ENCODE measurements around the gene OPCML. TPM values are rescaled to one million over a fixed set of nuclear protein-coding genes. Genes with fewer than 3 reads are reported as not detected.

Gene OPCML
- total and polyA plus RNA-seq, 2 of the 13 experiments (the other 11 are each of a cell fraction or from before 2014, with no cell fraction given): not detected

DNA sequence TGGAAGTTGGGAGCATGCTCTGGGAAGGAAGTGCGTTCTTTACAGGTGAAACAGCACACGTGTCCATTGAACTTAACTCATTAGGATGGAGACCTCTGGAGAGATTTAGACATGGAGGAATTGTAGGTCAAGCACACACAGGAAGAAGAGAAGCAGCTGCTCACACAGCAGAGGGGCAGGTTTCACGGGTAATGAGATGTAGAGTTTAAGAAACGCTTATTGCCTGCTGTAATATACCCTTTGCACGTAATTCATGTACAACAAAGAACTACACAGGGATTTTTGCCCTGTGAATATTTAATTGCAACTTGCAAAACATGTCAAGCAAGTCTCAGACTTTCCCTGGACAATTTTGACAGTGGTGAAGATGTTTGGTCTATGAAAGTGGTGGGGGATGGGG lies 508.0 kb downstream of the OPCML start (continued):
- TF ChIP-seq, protein P1, sequence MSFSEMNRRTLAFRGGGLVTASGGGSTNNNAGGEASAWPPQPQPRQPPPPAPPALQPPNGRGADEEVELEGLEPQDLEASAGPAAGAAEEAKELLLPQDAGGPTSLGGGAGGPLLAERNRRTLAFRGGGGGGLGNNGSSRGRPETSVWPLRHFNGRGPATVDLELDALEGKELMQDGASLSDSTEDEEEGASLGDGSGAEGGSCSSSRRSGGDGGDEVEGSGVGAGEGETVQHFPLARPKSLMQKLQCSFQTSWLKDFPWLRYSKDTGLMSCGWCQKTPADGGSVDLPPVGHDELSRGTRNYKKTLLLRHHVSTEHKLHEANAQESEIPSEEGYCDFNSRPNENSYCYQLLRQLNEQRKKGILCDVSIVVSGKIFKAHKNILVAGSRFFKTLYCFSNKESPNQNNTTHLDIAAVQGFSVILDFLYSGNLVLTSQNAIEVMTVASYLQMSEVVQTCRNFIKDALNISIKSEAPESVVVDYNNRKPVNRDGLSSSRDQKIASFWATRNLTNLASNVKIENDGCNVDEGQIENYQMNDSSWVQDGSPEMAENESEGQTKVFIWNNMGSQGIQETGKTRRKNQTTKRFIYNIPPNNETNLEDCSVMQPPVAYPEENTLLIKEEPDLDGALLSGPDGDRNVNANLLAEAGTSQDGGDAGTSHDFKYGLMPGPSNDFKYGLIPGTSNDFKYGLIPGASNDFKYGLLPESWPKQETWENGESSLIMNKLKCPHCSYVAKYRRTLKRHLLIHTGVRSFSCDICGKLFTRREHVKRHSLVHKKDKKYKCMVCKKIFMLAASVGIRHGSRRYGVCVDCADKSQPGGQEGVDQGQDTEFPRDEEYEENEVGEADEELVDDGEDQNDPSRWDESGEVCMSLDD (CRISPR knock-in tag; IDR thresholded peaks at IDR 0.05; ENCODE audit: borderline replicate concordance): no peak
- TF ChIP-seq ZNF839 (CRISPR knock-in tag; IDR thresholded peaks at IDR 0.05; ENCODE audit: borderline replicate concordance) (no peak), GATA4 (IDR thresholded peaks at IDR 0.05; ENCODE audit: borderline replicate concordance, low read depth) (no peak), ZNF30 (CRISPR knock-in tag; IDR thresholded peaks at IDR 0.05) (no peak)

DNA sequence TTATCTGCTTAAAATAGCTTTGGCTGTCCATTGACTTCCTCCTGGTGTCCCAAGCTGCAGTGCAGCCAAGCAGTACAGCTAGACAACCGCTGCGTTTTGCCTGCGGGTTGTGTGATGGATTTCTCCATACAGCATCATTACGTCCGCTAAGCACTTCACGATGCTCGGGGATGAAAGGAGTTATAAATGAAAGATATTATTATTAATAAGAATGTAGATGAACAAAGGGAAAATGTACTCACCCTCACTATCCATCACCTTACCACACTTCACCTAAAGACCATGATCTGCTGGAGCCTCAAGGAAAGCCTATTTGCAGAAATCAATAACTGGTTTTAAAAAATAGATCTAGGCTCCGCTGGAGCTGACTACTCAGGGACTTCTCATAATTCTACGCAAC lies 509.1 kb downstream of the OPCML start:
- Histone ChIP-seq H3K36me3 (replicated peaks in 1 of 2; ENCODE audit: control insufficient read depth in 1 of 2, insufficient read depth in 2 of 2, low read length in 2 of 2) (no peaks in the 10 kb centered on the region), H3K4me1 (ENCODE audit: insufficient read depth, low read length) (no peaks in the 10 kb centered on the region), H4K20me1 (ENCODE audit: insufficient read depth, low read length) (no peaks in the 10 kb centered on the region), H2AFZ (ENCODE audit: low read length) (no peak overlapping the region), H3K9ac (ENCODE audit: insufficient read depth, low read depth, low read length) (no peak overlapping the region), H3K79me2 (ENCODE audit: insufficient read depth, low read length) (no peaks in the 10 kb centered on the region), H3K9me3 (ENCODE audit: low read length) (no peaks in the 10 kb centered on the region), H3K27ac (ENCODE audit: extremely low read length, insufficient read depth, low read length) (no peak overlapping the region), H3K27me3 (ENCODE audit: control insufficient read depth in 1 of 2, insufficient read depth in 2 of 2, low read length in 2 of 2) (peaks cover 0 to 17% of the 10 kb centered on the region in 2 experiments; a peak in 1 of 5 replicates), H3K4me2 (ENCODE audit: low read depth, low read length) (no peak overlapping the region), H3K4me3 (replicated peaks in 1 of 3; ENCODE audit: insufficient read depth in 1 of 3, low read depth in 2 of 3, low read length in 3 of 3) (no peak overlapping the region)
- no peak for ATAC-seq
- 32% methylated on average over 9 of the region's 9 CpGs for whole genome bisulfite sequencing (ENCODE audit: low lambda C conversion rate)
- BruUV-seq (replicated peaks): no TSS peak
- in situ Hi-C loops (cut with HindIII; ENCODE audit: extremely low pct_ligation_motif_present, low pct_unique_long_range_greater_than_20kb) (no loop called here), intact Hi-C loops (cut with micrococcal nuclease; ENCODE audit: unreplicated experiment) (no loop called here)
- TF ChIP-seq NBN (conservative IDR thresholded peaks at IDR 0.05): no peak
- TF ChIP-seq WIZ (CRISPR knock-in tag; IDR thresholded peaks at IDR 0.05): no peak
- no peak for TF ChIP-seq PCBP1 (IDR thresholded peaks at IDR 0.05; ENCODE audit: borderline replicate concordance, low read depth, low read length)
- no peak for TF ChIP-seq ZNF703 (CRISPR knock-in tag; IDR thresholded peaks at IDR 0.05; ENCODE audit: borderline replicate concordance)
- no peak for TF ChIP-seq ZMAT3 (CRISPR knock-in tag; conservative IDR thresholded peaks at IDR 0.05)
- no peak for TF ChIP-seq ZSCAN29 (CRISPR knock-in tag; conservative IDR thresholded peaks at IDR 0.05)
- TF ChIP-seq, protein P2, sequence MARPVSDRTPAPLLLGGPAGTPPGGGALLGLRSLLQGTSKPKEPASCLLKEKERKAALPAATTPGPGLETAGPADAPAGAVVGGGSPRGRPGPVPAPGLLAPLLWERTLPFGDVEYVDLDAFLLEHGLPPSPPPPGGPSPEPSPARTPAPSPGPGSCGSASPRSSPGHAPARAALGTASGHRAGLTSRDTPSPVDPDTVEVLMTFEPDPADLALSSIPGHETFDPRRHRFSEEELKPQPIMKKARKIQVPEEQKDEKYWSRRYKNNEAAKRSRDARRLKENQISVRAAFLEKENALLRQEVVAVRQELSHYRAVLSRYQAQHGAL (CRISPR knock-in tag; IDR thresholded peaks at IDR 0.05; ENCODE audit: not compliant biosample characterization): no peak
- no peak for TF ChIP-seq ZNF335 (CRISPR knock-in tag; IDR thresholded peaks at IDR 0.05)
- TF ChIP-seq, protein P3, sequence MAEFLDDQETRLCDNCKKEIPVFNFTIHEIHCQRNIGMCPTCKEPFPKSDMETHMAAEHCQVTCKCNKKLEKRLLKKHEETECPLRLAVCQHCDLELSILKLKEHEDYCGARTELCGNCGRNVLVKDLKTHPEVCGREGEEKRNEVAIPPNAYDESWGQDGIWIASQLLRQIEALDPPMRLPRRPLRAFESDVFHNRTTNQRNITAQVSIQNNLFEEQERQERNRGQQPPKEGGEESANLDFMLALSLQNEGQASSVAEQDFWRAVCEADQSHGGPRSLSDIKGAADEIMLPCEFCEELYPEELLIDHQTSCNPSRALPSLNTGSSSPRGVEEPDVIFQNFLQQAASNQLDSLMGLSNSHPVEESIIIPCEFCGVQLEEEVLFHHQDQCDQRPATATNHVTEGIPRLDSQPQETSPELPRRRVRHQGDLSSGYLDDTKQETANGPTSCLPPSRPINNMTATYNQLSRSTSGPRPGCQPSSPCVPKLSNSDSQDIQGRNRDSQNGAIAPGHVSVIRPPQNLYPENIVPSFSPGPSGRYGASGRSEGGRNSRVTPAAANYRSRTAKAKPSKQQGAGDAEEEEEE (CRISPR knock-in tag; IDR thresholded peaks at IDR 0.05; ENCODE audit: borderline replicate concordance): no peak
- TF ChIP-seq, protein P4, sequence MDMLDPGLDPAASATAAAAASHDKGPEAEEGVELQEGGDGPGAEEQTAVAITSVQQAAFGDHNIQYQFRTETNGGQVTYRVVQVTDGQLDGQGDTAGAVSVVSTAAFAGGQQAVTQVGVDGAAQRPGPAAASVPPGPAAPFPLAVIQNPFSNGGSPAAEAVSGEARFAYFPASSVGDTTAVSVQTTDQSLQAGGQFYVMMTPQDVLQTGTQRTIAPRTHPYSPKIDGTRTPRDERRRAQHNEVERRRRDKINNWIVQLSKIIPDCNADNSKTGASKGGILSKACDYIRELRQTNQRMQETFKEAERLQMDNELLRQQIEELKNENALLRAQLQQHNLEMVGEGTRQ (IDR thresholded peaks at IDR 0.05; ENCODE audit: low read depth, low read length): no peak
- TF ChIP-seq, protein P4 (CRISPR knock-in tag; IDR thresholded peaks at IDR 0.05; ENCODE audit: borderline replicate concordance): no peak
- no peak for DNase-seq (ENCODE audit: low spot score)
- CTCF ChIA-PET (ENCODE audit: low intra/inter-chr PET ratio, low total read pairs): no interaction called here
- no peak for FAIRE-seq
- POLR2A ChIA-PET: no interaction called here

All from HepG2 (cell line).